ENCODE measurements around the gene RPL29.

Gene RPL29

DNA sequence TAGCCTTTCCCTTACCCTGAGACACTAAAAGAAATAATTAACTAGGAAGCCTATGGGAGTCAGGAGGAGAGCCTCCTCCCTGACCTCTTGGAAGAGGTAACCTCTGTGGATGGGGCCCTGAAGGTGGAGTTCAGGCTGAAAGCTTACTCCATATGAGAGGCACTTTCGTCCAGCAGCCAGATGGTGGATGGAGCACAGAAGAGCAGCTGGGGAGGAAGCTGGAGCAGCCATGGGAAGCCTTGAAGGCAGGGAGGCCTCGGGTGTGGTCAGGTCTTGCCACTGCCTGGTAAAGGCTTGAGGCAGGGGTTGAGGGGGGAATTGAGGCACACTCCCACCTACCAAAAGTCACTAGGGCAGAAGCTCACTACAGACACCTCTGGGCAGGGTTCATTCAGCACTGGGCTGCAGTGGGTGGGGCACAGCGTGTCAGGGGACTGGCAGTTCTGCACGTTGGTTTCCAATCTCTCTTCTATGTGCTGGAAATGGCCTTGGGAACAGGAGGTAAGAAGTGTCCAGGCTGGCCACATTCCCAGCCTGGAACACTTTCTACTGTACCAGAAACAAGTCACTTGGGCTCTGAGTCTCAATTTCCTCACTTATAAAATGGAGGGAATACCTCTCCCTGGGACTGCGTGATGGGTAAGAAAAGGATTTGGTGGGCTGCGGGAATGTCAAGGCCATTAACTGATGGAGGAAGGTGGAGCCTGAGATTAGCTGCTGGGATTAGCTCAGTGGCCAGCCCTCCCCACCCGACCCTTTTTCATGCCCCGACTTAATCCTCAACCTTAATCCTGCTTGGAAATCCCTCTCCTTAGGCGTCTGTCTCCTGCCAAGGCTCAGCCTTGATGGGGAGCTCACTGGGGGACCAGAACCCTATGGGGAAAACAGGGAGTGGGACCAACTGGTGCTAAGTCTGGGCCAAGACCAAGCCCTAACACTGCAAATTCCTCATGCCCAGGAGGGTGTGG is 33.8 kb downstream of the RPL29 start:
- no peak for DNase-seq

GRCh38 chr3:51961011-51961410 is 34.7 kb downstream of the RPL29 start:
- no peak for DNase-seq

DNA sequence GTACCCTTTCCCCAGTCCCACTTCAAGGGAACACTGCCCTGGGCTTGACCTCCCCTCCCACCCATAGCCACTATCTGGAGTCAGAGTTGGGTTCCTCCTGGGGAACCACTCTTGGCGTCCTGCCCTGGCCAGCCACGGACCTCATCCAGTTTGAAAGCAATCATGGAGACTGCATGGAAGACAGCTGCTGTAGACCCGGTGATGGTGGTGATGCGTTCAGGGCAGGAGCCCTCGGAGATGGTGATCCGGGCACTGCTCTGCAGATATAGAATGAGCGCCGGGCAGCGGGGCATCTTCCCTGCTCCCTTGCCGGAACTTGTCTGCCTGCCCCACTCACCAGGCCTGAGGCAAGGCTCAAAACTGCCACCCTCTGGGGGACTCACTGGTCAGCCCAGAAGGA is 35.3 kb downstream of the RPL29 start:
- no peak for DNase-seq

- DNase-seq = no peak
Measured at GRCh38 chr3:51959651-51960050, 36.0 kb downstream of the RPL29 start.

- DNase-seq = no peak
Measured at GRCh38 chr3:51958603-51959521, 36.8 kb downstream of the RPL29 start.

DNA sequence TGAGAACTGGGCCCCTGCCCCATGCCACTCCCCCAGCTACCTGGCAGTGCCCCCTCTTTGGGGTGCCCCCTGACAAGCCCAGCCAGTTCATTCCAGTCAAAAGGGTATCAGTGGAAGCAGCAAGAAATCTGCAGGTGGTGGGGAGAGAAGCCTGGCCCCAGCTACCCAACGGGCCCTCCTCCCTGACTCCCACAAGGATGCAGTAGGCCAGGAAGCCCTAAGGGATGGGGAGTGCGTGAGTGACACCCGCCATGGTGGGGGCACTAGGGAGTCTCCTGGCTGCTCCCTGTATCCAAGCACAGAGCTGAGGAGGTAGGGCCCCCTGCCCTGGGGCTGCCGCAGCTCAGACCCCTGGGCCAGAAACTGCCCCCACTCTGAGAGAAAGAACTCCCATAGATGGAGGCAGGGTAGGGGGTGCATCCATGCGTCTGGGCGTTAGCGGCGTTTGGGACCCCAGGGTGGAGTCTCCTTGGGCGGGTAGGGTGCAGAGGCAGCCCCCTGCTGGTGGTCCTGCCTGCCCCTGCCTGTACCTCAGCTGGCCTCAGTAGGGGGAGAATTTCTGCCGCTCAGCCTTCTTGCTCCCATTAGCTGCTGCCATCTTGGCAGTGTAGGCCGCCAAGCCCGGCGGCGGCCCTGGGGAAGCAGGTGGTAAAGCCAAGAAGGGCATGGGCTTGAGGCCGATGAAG is 38.0 kb downstream of the RPL29 start:
- no peak for DNase-seq

DNA sequence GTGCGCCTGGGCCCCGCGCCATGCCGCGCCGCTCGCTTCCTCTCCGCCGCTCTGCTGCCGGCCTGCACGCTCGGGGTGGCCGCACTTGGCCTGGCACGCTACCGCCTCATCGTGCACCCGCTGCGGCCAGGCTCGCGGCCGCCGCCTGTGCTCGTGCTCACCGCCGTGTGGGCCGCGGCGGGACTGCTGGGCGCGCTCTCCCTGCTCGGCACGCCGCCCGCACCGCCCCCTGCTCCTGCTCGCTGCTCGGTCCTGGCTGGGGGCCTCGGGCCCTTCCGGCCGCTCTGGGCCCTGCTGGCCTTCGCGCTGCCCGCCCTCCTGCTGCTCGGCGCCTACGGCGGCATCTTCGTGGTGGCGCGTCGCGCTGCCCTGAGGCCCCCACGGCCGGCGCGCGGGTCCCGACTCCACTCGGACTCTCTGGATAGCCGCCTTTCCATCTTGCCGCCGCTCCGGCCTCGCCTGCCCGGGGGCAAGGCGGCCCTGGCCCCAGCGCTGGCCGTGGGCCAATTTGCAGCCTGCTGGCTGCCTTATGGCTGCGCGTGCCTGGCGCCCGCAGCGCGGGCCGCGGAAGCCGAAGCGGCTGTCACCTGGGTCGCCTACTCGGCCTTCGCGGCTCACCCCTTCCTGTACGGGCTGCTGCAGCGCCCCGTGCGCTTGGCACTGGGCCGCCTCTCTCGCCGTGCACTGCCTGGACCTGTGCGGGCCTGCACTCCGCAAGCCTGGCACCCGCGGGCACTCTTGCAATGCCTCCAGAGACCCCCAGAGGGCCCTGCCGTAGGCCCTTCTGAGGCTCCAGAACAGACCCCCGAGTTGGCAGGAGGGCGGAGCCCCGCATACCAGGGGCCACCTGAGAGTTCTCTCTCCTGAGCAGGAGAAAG is 39.6 kb downstream of the RPL29 start:
- peak; percentile 23 for DNase-seq

DNA sequence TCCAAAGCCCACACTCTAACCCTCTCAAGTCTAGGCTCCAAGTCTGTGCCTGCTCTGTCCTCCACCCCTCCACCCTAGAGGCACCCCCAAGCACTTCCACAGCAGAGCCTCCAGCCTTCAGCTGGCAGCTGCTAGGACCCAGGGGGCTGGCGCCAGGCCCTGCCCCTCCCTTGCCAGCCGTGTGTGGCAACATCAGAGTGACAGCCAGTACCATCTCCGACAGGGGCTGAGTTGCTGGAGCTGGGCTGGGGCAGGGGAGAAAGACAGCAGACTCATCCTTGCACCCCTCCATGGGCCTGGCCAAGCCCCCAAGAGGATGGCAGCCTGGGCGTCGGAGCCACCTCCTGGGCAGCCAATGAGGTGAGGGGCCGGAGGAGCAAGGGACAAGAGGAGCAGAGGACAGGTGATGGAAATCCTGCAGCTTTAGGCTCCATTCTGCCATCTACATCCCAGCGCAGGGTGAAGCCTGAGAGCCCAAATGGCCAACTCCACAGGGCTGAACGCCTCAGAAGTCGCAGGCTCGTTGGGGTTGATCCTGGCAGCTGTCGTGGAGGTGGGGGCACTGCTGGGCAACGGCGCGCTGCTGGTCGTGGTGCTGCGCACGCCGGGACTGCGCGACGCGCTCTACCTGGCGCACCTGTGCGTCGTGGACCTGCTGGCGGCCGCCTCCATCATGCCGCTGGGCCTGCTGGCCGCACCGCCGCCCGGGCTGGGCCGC is 40.4 kb downstream of the RPL29 start, which contains the start of gene GPR62:
GPR62 (plus strand) TSS at position 207 of the 718 bp plus-strand sequence; CDS start at position 479, 272 bp downstream.
- DNase-seq = peak; percentile 36

- DNase-seq = no peak
Measured at GRCh38 chr3:51954713-51955112, 41.0 kb downstream of the RPL29 start.

DNA sequence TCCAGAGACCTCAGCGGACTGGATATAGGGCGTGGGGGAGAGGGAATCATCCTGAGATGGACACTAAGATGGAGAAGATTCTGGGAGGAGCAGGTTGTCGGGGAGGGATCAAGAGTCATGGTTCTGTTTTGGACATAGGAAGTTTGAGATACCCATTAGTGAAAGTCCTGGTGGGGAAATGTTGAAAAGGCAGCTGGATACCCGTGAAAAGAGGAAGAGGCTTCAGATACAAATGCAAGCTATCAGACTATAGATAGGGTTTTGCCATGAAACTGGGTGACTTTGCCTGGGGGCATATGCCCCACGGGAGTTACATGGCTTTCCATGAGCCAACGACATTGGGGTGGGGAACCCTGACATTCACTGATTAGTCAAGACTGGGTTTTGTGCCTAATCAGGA is 41.6 kb downstream of the RPL29 start:
- no peak for DNase-seq

GRCh38 chr3:51953445-51953844 is 42.2 kb downstream of the RPL29 start:
- no peak for DNase-seq

GRCh38 chr3:51950899-51951298 is 44.8 kb downstream of the RPL29 start:
- DNase-seq = no peak

- no peak for DNase-seq
Measured at GRCh38 chr3:51949121-51949520, 46.6 kb downstream of the RPL29 start.

DNA sequence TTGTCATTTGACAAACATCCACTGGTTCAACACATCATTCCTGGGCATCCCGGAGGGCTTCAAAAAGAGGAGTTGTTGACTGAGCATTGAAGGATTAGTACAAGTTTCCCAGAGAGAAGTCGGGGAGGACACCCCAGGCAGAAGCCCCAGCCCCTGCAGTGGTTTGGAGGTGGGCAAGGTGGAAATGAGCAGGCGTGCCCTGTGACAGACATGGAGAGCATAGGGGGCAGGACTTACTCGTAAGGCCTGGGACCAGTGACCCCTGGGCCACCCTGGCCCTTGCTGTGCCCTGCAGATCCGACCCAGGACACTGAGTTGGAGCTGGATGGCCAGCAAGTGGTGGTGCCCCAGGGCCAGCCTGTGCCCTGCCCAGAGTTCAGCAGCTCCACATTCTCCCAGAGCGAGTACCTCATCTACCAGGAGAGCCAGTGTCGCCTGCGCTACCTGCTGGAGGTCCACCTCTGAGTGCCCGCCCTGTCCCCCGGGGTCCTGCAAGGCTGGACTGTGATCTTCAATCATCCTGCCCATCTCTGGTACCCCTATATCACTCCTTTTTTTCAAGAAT is 47.6 kb downstream of the RPL29 start:
- DNase-seq = no peak

DNA sequence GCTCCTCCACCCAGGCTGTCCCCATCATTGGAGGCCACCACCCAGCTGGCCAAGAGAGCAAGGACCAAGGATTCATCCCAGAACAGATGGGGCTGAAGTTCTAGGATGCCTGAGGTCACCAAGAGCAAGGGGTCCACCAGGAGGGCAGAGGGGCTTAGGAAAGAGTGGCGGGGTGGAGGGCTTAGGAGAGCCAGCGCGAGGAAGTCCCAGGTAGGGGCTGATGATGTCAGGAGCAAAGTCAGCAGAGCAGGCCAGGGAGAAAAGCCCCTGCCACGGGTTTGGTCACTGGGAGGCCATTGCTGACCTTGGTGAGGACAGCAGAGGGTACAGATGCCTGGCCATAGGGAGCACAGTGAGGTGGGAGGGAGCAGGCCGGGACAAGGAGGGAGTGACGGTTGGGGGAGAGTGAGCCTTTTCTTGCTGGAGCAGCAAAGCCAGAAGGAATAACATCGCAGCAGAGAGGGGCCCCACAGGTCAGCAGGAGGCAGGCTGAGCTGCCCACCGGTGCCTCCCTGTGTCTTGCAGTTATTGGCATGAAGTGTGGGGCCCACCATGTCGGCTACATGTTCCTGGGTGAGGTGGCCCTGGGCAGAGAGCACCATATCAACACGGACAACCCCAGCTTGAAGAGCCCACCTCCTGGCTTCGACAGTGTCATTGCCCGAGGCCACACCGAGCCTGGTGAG is 48.3 kb downstream of the RPL29 start:
- DNase-seq = no peak

GRCh38 chr3:51946796-51947195 is 48.9 kb downstream of the RPL29 start:
- no peak for DNase-seq

- no peak for DNase-seq
Measured at GRCh38 chr3:51945926-51946705, 49.6 kb downstream of the RPL29 start.

- no peak for DNase-seq
Measured at GRCh38 chr3:51945031-51945840, 50.5 kb downstream of the RPL29 start.
